Stimulated activated CD4-positive, alpha-beta T cell treated with anti-CD3 and anti-CD28 coated beads, Interleukin-15, amount 100 ng/mL, for 48 hours (primary cell): ENCODE measurements around the gene HPRT1.

Source experiments
- DNase-seq, 2 donors: peaks; one replicate each; pipeline ENCODE4 v3.0.0-alpha.2; 2020; ENCODE audit warnings: low read depth in 2 of 2

HPRT1 gene

GRCh38 chrX:134476284-134476683, 16.3 kb downstream of the HPRT1 start:
- DNase-seq: no peak

- no peak for DNase-seq
Measured at GRCh38 chrX:134478374-134478773, 18.4 kb downstream of the HPRT1 start.

- DNase-seq: no peak
Measured at GRCh38 chrX:134480061-134480460, 20.1 kb downstream of the HPRT1 start.

GRCh38 chrX:134481339-134481738, 21.4 kb downstream of the HPRT1 start:
- DNase-seq: no peak

- no peak for DNase-seq
Measured at GRCh38 chrX:134482371-134482770, 22.4 kb downstream of the HPRT1 start.

GRCh38 chrX:134484039-134484438, 24.1 kb downstream of the HPRT1 start:
- DNase-seq: no peak

- DNase-seq: no peak
Measured at GRCh38 chrX:134501941-134502340, 42.0 kb downstream of the HPRT1 start.

- no peak for DNase-seq
Measured at GRCh38 chrX:134502686-134503085, 42.7 kb downstream of the HPRT1 start.

- DNase-seq: no peak
Measured at GRCh38 chrX:134512566-134512965, 52.6 kb downstream of the HPRT1 start.

GRCh38 chrX:134513091-134513490, 53.1 kb downstream of the HPRT1 start:
- DNase-seq: no peak

GRCh38 chrX:134520860-134521390, 61.0 kb downstream of the HPRT1 start:
- no peak for DNase-seq

GRCh38 chrX:134524181-134524580, 64.2 kb downstream of the HPRT1 start:
- no peak for DNase-seq

GRCh38 chrX:134525086-134525792, 65.3 kb downstream of the HPRT1 start:
- DNase-seq: no peak

GRCh38 chrX:134526399-134526798, 66.4 kb downstream of the HPRT1 start:
- DNase-seq: no peak

GRCh38 chrX:134528960-134529359, 69.0 kb downstream of the HPRT1 start:
- no peak for DNase-seq

GRCh38 chrX:134529481-134529880, 69.5 kb downstream of the HPRT1 start:
- DNase-seq: no peak

GRCh38 chrX:134530845-134531244, 70.9 kb downstream of the HPRT1 start:
- no peak for DNase-seq

- DNase-seq: no peak
Measured at GRCh38 chrX:134533352-134533751, 73.4 kb downstream of the HPRT1 start.

GRCh38 chrX:134533952-134534351, 74.0 kb downstream of the HPRT1 start:
- DNase-seq: no peak

GRCh38 chrX:134537179-134537955, 77.4 kb downstream of the HPRT1 start:
- DNase-seq: no peak

GRCh38 chrX:134538316-134538715, 78.4 kb downstream of the HPRT1 start:
- no peak for DNase-seq

GRCh38 chrX:134541906-134542305, 81.9 kb downstream of the HPRT1 start:
- DNase-seq: no peak

GRCh38 chrX:134542485-134542884, 82.5 kb downstream of the HPRT1 start:
- no peak for DNase-seq
